ENCODE data around the gene GNAQ. TPM values are rescaled to one million over a fixed set of nuclear protein-coding genes. Genes with fewer than 3 reads are reported as not detected.

GNAQ gene
- total and polyA plus RNA-seq, 2 experiments from 2014 or later, result 21.1 to 43.1 TPM

GRCh38 chr9:77753180-77753579 is 278.4 kb downstream of the GNAQ start (continued):
- TF ChIP-seq, protein P1, sequence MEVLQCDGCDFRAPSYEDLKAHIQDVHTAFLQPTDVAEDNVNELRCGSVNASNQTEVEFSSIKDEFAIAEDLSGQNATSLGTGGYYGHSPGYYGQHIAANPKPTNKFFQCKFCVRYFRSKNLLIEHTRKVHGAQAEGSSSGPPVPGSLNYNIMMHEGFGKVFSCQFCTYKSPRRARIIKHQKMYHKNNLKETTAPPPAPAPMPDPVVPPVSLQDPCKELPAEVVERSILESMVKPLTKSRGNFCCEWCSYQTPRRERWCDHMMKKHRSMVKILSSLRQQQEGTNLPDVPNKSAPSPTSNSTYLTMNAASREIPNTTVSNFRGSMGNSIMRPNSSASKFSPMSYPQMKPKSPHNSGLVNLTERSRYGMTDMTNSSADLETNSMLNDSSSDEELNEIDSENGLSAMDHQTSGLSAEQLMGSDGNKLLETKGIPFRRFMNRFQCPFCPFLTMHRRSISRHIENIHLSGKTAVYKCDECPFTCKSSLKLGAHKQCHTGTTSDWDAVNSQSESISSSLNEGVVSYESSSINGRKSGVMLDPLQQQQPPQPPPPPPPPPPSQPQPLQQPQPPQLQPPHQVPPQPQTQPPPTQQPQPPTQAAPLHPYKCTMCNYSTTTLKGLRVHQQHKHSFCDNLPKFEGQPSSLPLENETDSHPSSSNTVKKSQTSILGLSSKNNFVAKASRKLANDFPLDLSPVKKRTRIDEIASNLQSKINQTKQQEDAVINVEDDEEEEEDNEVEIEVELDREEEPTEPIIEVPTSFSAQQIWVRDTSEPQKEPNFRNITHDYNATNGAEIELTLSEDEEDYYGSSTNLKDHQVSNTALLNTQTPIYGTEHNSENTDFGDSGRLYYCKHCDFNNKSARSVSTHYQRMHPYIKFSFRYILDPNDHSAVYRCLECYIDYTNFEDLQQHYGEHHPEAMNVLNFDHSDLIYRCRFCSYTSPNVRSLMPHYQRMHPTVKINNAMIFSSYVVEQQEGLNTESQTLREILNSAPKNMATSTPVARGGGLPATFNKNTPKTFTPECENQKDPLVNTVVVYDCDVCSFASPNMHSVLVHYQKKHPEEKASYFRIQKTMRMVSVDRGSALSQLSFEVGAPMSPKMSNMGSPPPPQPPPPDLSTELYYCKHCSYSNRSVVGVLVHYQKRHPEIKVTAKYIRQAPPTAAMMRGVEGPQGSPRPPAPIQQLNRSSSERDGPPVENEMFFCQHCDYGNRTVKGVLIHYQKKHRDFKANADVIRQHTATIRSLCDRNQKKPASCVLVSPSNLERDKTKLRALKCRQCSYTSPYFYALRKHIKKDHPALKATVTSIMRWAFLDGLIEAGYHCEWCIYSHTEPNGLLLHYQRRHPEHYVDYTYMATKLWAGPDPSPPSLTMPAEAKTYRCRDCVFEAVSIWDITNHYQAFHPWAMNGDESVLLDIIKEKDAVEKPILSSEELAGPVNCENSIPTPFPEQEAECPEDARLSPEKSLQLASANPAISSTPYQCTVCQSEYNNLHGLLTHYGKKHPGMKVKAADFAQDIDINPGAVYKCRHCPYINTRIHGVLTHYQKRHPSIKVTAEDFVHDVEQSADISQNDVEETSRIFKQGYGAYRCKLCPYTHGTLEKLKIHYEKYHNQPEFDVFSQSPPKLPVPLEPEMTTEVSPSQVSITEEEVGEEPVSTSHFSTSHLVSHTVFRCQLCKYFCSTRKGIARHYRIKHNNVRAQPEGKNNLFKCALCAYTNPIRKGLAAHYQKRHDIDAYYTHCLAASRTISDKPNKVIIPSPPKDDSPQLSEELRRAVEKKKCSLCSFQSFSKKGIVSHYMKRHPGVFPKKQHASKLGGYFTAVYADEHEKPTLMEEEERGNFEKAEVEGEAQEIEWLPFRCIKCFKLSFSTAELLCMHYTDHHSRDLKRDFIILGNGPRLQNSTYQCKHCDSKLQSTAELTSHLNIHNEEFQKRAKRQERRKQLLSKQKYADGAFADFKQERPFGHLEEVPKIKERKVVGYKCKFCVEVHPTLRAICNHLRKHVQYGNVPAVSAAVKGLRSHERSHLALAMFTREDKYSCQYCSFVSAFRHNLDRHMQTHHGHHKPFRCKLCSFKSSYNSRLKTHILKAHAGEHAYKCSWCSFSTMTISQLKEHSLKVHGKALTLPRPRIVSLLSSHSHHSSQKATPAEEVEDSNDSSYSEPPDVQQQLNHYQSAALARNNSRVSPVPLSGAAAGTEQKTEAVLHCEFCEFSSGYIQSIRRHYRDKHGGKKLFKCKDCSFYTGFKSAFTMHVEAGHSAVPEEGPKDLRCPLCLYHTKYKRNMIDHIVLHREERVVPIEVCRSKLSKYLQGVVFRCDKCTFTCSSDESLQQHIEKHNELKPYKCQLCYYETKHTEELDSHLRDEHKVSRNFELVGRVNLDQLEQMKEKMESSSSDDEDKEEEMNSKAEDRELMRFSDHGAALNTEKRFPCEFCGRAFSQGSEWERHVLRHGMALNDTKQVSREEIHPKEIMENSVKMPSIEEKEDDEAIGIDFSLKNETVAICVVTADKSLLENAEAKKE (CRISPR knock-in tag; IDR thresholded peaks at IDR 0.05), result no peak

GRCh38 chr9:77752554-77752953 is 279.1 kb downstream of the GNAQ start:
- peaks cover 22% of the 10 kb centered on the region for H3K36me3 Mint-ChIP-seq (ENCODE audit: low read depth)
- no peaks in the 10 kb centered on the region for H3K27me3 Mint-ChIP-seq (ENCODE audit: insufficient read depth, low read depth, poor library complexity)
- Histone ChIP-seq H3K36me3 (ENCODE audit: insufficient read depth) (no peaks in the 10 kb centered on the region), H3K4me2 (no peak overlapping the region), H3K27ac (ENCODE audit: low read depth) (peak overlapping the region; percentile 47; the same call in 1 of the 2 replicates), H2AFZ (no peak overlapping the region), H3F3A (replicated peaks; ENCODE audit: low read depth) (no peaks in the 10 kb centered on the region), H3K79me2 (replicated peaks; ENCODE audit: insufficient read depth) (no peaks in the 10 kb centered on the region), H3K9me2 (ENCODE audit: insufficient read depth) (peaks cover 6% of the 10 kb centered on the region; the same call in 1 of the 2 replicates), H3K27me3 (ENCODE audit: insufficient read depth) (no peaks in the 10 kb centered on the region), H3K4me1 (ENCODE audit: insufficient read depth) (no peaks in the 10 kb centered on the region), H3K4me3 (no peak overlapping the region), H4K20me1 (replicated peaks; ENCODE audit: insufficient read depth) (no peaks in the 10 kb centered on the region)
- ATAC-seq (no peak), DNase-seq (ENCODE audit: low spot score) (no peak)
- peaks cover 6% of the 10 kb centered on the region; the same call in 1 of the 3 replicates for H3K9me3 Mint-ChIP-seq
- H3K27ac Mint-ChIP-seq, result no peak overlapping the region
- no peak overlapping the region for H3K4me3 Mint-ChIP-seq
- H3K4me1 Mint-ChIP-seq, result peaks cover 8% of the 10 kb centered on the region; the same call in 2 of the 3 replicates
- TF ChIP-seq STAT1 (IDR thresholded peaks at IDR 0.05; ENCODE audit: unreplicated experiment) (no peak), JUNB (IDR thresholded peaks at IDR 0.05; ENCODE audit: unreplicated experiment) (no peak), CREB1 (CRISPR knock-in tag; IDR thresholded peaks at IDR 0.05; ENCODE audit: low read depth) (no peak), EZH2 (IDR thresholded peaks at IDR 0.05; ENCODE audit: low read depth, unreplicated experiment) (no peak), ZNF114 (CRISPR knock-in tag; IDR thresholded peaks at IDR 0.05) (no peak), EZH2phosphoT487 (IDR thresholded peaks at IDR 0.05; ENCODE audit: unreplicated experiment) (no peak), NANOG (IDR thresholded peaks at IDR 0.05; ENCODE audit: borderline replicate concordance) (no peak), POLR2AphosphoS5 (IDR thresholded peaks at IDR 0.05; ENCODE audit: low read depth) (no peak)
- TF ChIP-seq, protein P2, sequence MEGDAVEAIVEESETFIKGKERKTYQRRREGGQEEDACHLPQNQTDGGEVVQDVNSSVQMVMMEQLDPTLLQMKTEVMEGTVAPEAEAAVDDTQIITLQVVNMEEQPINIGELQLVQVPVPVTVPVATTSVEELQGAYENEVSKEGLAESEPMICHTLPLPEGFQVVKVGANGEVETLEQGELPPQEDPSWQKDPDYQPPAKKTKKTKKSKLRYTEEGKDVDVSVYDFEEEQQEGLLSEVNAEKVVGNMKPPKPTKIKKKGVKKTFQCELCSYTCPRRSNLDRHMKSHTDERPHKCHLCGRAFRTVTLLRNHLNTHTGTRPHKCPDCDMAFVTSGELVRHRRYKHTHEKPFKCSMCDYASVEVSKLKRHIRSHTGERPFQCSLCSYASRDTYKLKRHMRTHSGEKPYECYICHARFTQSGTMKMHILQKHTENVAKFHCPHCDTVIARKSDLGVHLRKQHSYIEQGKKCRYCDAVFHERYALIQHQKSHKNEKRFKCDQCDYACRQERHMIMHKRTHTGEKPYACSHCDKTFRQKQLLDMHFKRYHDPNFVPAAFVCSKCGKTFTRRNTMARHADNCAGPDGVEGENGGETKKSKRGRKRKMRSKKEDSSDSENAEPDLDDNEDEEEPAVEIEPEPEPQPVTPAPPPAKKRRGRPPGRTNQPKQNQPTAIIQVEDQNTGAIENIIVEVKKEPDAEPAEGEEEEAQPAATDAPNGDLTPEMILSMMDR (conservative IDR thresholded peaks at IDR 0.05; ENCODE audit: low read depth in 2 of 2), result no peak
